Subcutaneous abdominal adipose tissue (tissue), 5 donors: ENCODE data around the gene ZDHHC17.
"Not testable (repeated sequence)": the region's sequence is repeated elsewhere in the genome, so short reads cannot be mapped to it uniquely, and the experiment has no call there.

Experiments
- H3K27ac ChIP-seq: one replicate; pipeline ENCODE4 v1.7.0; 2013; ENCODE audit warnings: low read depth, mild to moderate bottlenecking, inconsistent platforms, low read length, moderate library complexity
- H3K27me3 ChIP-seq, 5 donors: one replicate each; pipeline ENCODE4 v1.7.0; 2013; ENCODE audit warnings: low read length in 5 of 5, inconsistent platforms in 1 of 5; ENCODE audit not compliant: control insufficient read depth in 5 of 5, insufficient read depth in 4 of 5
- H3K36me3 ChIP-seq, 5 donors: one replicate each; pipeline ENCODE4 v1.7.0; 2013; ENCODE audit warnings: low read length in 5 of 5; ENCODE audit not compliant: control insufficient read depth in 5 of 5, insufficient read depth in 5 of 5
- H3K4me1 ChIP-seq, 5 donors: one replicate each; pipeline ENCODE4 v1.7.0; 2013; ENCODE audit warnings: low read length in 5 of 5, mild to moderate bottlenecking in 3 of 5, moderate library complexity in 1 of 5; ENCODE audit not compliant: control insufficient read depth in 5 of 5, insufficient read depth in 5 of 5
- H3K4me3 ChIP-seq, 5 donors: one replicate each; pipeline ENCODE4 v1.7.0; 2013; ENCODE audit warnings: low read length in 5 of 5, low read depth in 1 of 5
- H3K9ac ChIP-seq, 5 donors: one replicate each; pipeline ENCODE4 v1.7.0; 2013; ENCODE audit warnings: low read length in 5 of 5, mild to moderate bottlenecking in 4 of 5, moderate library complexity in 3 of 5
- H3K9me3 ChIP-seq, 5 donors: one replicate each; pipeline ENCODE4 v1.7.0; 2013; ENCODE audit warnings: low read length in 5 of 5; ENCODE audit not compliant: control insufficient read depth in 5 of 5
- donor health status: healthy.
- donor health status: healthy.
- donor health status: healthy.
- donor health status: healthy.
- donor health status: healthy.

The ZDHHC17 gene

DNA sequence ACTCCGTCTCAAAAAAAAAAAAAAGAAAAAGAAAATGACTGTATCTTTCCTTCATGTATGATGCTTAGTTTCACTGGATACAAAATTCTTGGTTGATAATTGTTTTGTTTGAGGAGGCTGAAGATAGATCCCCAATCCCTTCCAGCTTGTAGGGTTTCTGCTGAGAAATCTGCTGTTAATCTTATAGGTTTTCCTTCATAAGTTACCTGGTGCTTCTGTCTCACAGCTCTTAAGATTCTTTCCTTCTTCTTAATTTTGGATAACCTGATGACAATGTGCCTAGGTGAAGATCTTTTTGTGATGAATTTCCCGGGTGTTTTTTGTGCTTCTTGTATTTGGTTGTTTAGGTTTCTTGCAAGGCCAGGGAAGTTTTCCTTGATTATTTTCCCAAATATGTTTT lies 26.2 kb upstream of the ZDHHC17 start:
- H3K4me3 ChIP-seq, H3K9me3 ChIP-seq, H3K27me3 ChIP-seq, H3K27ac ChIP-seq, H3K36me3 ChIP-seq, H3K4me1 ChIP-seq, H3K9ac ChIP-seq: not testable (repeated sequence)

DNA sequence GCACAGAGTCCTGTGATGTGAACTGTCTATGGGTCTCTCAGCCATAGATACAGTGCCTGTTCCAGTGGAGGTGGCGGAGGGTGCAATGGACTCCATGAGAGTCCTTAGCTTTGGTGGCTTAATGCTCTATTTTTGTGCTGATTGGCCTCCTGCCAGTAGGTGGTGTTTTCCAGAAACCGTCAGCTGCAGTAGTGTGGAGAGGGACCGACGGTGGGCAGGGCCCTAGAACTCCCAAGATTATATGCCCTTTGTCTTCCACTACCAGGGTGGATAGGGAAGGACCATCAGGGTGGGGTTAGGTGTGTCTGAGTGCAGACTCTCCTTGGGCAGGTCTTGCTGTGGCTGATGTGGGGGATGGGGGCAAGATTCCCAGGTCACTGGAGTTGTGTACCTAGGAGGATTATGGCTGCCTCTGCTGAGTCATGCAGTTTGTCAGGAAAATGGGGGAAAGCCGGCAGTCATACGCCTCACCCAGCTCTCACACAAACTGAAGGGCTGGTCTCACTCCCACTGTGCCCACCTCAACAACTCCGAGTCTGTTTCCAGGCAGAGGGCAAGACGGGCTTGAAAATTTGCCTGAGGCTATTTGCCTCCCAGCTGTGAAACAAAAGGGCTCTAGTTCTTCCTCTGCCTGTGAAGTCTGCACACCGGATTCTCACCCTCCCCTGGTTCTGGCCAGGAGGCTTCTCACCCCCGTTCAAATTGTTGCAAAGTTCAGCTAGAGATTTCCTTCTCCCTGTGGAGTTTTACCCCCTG lies 24.9 kb upstream of the ZDHHC17 start:
- Histone ChIP-seq H3K9ac (no peak overlapping the region), H3K4me3 (no peak overlapping the region), H3K4me1 (no peaks in the 10 kb centered on the region), H3K27me3 (no peaks in the 10 kb centered on the region), H3K27ac (no peak overlapping the region), H3K36me3 (no peaks in the 10 kb centered on the region), H3K9me3 (peaks cover 0 to 7% (median 3%) of the 10 kb centered on the region in 5 donors)

- Histone ChIP-seq H3K4me3 (no peak overlapping the region), H3K4me1 (no peaks in the 10 kb centered on the region), H3K9ac (no peak overlapping the region), H3K36me3 (no peaks in the 10 kb centered on the region), H3K9me3 (peaks cover 0 to 7% (median 3%) of the 10 kb centered on the region in 5 donors), H3K27me3 (no peaks in the 10 kb centered on the region), H3K27ac (no peak overlapping the region)
Measured at GRCh38 chr12:76739896-76740295, 24.0 kb upstream of the ZDHHC17 start.

DNA sequence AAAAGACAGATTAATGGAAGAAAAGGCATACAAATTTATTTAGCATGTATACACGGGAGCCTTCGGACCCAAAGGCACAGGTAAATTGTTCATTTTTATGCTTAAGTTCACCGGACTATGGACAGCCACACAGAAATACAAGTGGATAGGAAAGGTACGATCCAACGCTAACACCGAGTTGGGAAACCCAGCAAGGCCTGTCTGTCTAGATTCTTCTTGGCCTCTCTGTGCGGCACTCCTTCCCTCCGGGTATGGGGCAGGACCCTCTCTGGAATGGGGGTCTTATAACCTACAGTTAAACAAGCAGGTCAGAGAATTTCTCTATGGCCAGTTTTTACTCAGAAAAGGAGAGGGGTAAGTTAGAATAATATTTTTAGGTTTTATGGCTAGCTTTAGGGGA lies 23.4 kb upstream of the ZDHHC17 start:
- H3K27ac ChIP-seq = no peak overlapping the region

DNA sequence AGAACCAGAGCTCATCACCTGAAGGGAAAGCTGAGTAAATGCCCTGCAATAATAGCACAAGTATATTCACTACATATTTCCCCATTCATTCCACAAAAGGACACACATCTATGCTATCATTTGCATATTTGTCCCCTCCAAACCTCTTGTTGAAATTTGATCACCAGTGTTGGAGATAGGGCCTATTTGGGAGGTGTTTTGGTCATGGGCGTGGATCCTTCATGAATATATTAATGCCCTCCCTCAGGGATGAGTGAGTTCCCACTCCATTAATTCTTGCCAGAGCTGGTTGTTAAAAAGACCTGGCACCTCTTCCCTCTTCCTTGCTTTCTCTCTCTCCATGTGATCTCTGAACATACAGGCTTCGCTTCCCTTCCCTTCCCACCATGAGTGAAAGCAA lies 18.6 kb upstream of the ZDHHC17 start:
- Histone ChIP-seq H3K27me3 (no peaks in the 10 kb centered on the region), H3K9ac (no peak overlapping the region), H3K27ac (no peak overlapping the region), H3K4me3 (no peak overlapping the region), H3K9me3 (peaks cover 0 to 3% (median 0%) of the 10 kb centered on the region in 5 donors), H3K4me1 (no peaks in the 10 kb centered on the region), H3K36me3 (no peaks in the 10 kb centered on the region)

More for the DNA sequence above, 23.4 kb upstream of the ZDHHC17 start:
- Histone ChIP-seq H3K36me3 (no peaks in the 10 kb centered on the region), H3K27me3 (no peaks in the 10 kb centered on the region), H3K9ac (no peak overlapping the region), H3K4me3 (no peak overlapping the region), H3K4me1 (no peaks in the 10 kb centered on the region), H3K9me3 (peaks cover 0 to 7% (median 3%) of the 10 kb centered on the region in 5 donors)

DNA sequence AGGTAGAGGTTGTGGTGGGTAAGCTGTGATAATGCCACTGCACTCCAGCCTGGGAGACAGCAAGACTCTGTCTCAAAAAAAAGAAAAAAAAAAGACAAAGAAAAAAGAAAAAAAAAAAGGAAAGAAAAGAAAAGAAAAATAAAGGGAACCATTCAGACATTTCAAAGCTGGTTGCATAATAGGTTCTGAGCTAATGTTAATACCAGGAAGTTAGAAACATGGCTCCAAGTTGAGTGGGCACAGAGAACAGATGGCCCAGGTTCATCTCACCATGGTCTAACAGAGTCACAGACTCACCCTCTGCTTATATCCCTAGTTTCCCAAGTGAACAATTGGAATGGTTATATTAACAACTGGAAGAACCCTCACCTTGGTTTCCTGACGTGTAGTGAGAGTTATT lies 17.4 kb upstream of the ZDHHC17 start:
- Histone ChIP-seq H3K4me3 (no peak overlapping the region), H3K36me3 (no peaks in the 10 kb centered on the region), H3K9me3 (peaks cover 0 to 3% (median 0%) of the 10 kb centered on the region in 5 donors), H3K4me1 (no peaks in the 10 kb centered on the region), H3K9ac (no peak overlapping the region), H3K27ac (no peak overlapping the region), H3K27me3 (no peaks in the 10 kb centered on the region)

DNA sequence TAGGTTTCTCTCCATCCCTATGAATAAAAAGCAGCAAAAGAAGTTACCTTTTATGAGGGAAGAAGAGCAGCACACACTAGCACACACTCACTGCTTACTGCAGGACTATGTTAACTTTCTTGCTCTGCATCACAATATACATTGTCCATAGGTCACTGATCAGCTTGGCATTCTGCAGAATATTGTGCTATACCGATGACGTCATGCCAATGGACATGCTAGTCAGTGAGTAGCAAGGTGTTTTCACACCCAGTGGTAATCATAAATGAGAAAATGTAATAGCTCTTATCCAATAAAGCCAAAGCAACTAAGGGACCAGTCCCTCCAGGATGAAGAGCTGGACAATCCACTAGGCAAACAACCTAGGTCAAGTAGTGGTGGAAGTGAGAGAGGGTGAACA lies 16.7 kb upstream of the ZDHHC17 start:
- Histone ChIP-seq H3K9ac (no peak overlapping the region), H3K36me3 (no peaks in the 10 kb centered on the region), H3K27me3 (no peaks in the 10 kb centered on the region), H3K4me1 (no peaks in the 10 kb centered on the region), H3K27ac (no peak overlapping the region), H3K4me3 (no peak overlapping the region), H3K9me3 (peaks cover 0 to 3% (median 0%) of the 10 kb centered on the region in 5 donors)

GRCh38 chr12:76755829-76756379 lies 8.0 kb upstream of the ZDHHC17 start:
- Histone ChIP-seq H3K9me3 (no peaks in the 10 kb centered on the region), H3K27ac (no peak overlapping the region), H3K4me3 (no peak overlapping the region), H3K9ac (no peak overlapping the region), H3K4me1 (no peaks in the 10 kb centered on the region), H3K27me3 (no peaks in the 10 kb centered on the region), H3K36me3 (no peaks in the 10 kb centered on the region)

DNA sequence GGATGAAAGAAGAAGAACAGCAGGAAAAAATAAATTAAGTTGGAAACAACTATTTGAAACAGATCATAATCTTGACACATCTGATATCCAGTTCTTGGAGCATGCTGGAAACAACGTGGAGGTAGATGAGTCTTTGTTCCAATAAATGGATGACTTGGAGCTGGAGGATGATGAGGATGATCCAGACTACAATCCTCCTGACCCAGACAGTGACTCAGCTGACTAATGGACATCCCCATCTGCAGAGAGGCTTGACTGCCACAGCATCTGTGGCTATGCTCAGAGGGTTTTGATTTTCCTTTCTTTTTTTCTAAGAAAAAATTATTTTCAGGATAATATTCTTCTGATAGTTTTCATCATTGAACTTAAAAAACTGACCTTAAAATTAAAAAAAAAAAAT lies 6.2 kb upstream of the ZDHHC17 start:
- Histone ChIP-seq H3K4me3 (no peak overlapping the region), H3K9me3 (no peaks in the 10 kb centered on the region), H3K9ac (no peak overlapping the region), H3K4me1 (peaks cover 0 to 4% (median 3%) of the 10 kb centered on the region in 5 donors), H3K27ac (no peak overlapping the region), H3K27me3 (no peaks in the 10 kb centered on the region), H3K36me3 (no peaks in the 10 kb centered on the region)

- Histone ChIP-seq H3K36me3 (no peaks in the 10 kb centered on the region), H3K27me3 (no peaks in the 10 kb centered on the region), H3K9me3 (no peaks in the 10 kb centered on the region), H3K9ac (peak overlapping the region in 2 of 5 donors; percentile 29 to 59), H3K4me1 (peaks cover 0 to 28% (median 26%) of the 10 kb centered on the region in 5 donors), H3K27ac (peak overlapping the region; percentile 95), H3K4me3 (peak overlapping the region in 4 of 5 donors; percentile 67 to 97 (median 96))
Measured at GRCh38 chr12:76762601-76762980, 1.3 kb upstream of the ZDHHC17 start.
